B cell (primary cell): ENCODE data around the gene RWDD4. TPM values are rescaled to one million over a fixed set of nuclear protein-coding genes. Genes with fewer than 3 reads are reported as not detected.

Experiments
- ATAC-seq: fragments of 200-7000 bp; cut with Tn5 transposase; one replicate; pipeline ENCODE4 v1.10.0; 2021; ENCODE audit warnings: low read depth, mild to moderate bottlenecking, moderate number of reproducible peaks, moderate library complexity
- CTCF ChIA-PET: fragments of 350-600 bp; sonication (Branson Sonifier 250); formaldehyde crosslinking; loops from one replicate; lab custom pipeline; 2021; ENCODE audit warnings: antibody characterized with exemption, inconsistent platforms; lab: Charles Lee
- POLR2A ChIA-PET: fragments of 350-600 bp; sonication (Branson Sonifier 250); formaldehyde crosslinking; loops from one replicate; lab custom pipeline; 2021; ENCODE audit warnings: antibody characterized with exemption; lab: Charles Lee
- DNase-seq: peaks from one replicate; pipeline ENCODE4 v3.0.0; 2013
- H2AFZ ChIP-seq: 2 replicates; pipeline ENCODE4 v1.6.1; 2012; ENCODE audit warnings: mild to moderate bottlenecking, low read depth, low read length; ENCODE audit not compliant: insufficient read depth, poor library complexity, severe bottlenecking
- H3K27ac ChIP-seq, 2 donors: 1 replicate in 1 of 2; 2 replicates in 1 of 2; pipeline ENCODE4 v1.5.1; 2012 to 2013; ENCODE audit warnings: low read length in 2 of 2, mild to moderate bottlenecking in 2 of 2, moderate library complexity in 1 of 2
- H3K27me3 ChIP-seq, 4 experiments: fragments of 200-600 bp in 1 of 4; sonication (generic) in 1 of 4; replicated peaks in 1 of 4; 1 replicate in 2 of 4; 2 replicates in 2 of 4; pipeline versions ENCODE4 v1.6.1 to v1.7.0; 2013 to 2016; ENCODE audit warnings: low read length in 3 of 4, mild to moderate bottlenecking in 2 of 4, mixed read lengths in 1 of 4, moderate library complexity in 1 of 4; ENCODE audit not compliant: insufficient read depth in 4 of 4, control insufficient read depth in 3 of 4; ENCODE audit errors: control extremely low read depth in 1 of 4
- H3K36me3 ChIP-seq, 2 experiments: replicated peaks in 1 of 2; 1 replicate in 1 of 2; 2 replicates in 1 of 2; pipeline versions ENCODE4 v1.6.1 to v1.7.1; 2013; ENCODE audit warnings: low read length in 1 of 2; ENCODE audit not compliant: insufficient read depth in 2 of 2, control insufficient read depth in 1 of 2; ENCODE audit errors: control extremely low read depth in 1 of 2, extremely low read depth in 1 of 2
- H3K4me1 ChIP-seq, 2 donors: fragments of 200-600 bp in 1 of 2; sonication (generic) in 1 of 2; 1 replicate in 1 of 2; 2 replicates in 1 of 2; pipeline versions ENCODE4 v1.5.1 to v1.6.1; 2013 to 2017; ENCODE audit warnings: low read length in 2 of 2; ENCODE audit not compliant: control insufficient read depth in 2 of 2, insufficient read depth in 2 of 2
- H3K4me2 ChIP-seq: replicated peaks from 2 replicates; pipeline ENCODE3; 2012; ENCODE audit warnings: mild to moderate bottlenecking, low read depth, low read length; ENCODE audit not compliant: poor library complexity, severe bottlenecking
- H3K4me3 ChIP-seq, 5 experiments: fragments of 200-600 bp in 1 of 5; sonication (generic) in 1 of 5; 1 replicate in 3 of 5; 2 replicates in 2 of 5; pipeline versions ENCODE4 v1.5.1 to v1.7.0; 2011 to 2016; ENCODE audit warnings: low read length in 4 of 5, mild to moderate bottlenecking in 4 of 5, low read depth in 2 of 5, control low read depth in 1 of 5, moderate library complexity in 1 of 5; ENCODE audit not compliant: insufficient read depth in 1 of 5; ENCODE audit errors: control extremely low read depth in 1 of 5, extremely low read depth in 1 of 5
- H3K79me2 ChIP-seq: fragments of 200-600 bp; sonication (generic); one replicate; pipeline ENCODE4 v1.6.0; 2016; ENCODE audit warnings: low read length; ENCODE audit not compliant: control insufficient read depth, insufficient read depth
- H3K9ac ChIP-seq: fragments of 200-600 bp; sonication (generic); 2 replicates; pipeline ENCODE4 v1.6.1; 2017; ENCODE audit warnings: mild to moderate bottlenecking, low read length, moderate library complexity
- H3K9me3 ChIP-seq, 3 donors: one replicate each; pipeline versions ENCODE4 v1.6.1 to v1.7.1; 2013; ENCODE audit warnings: low read length in 2 of 3; ENCODE audit not compliant: control insufficient read depth in 2 of 3, insufficient read depth in 1 of 3; ENCODE audit errors: control extremely low read depth in 1 of 3
- H4K20me1 ChIP-seq: 2 replicates; pipeline ENCODE4 v1.6.0; 2012; ENCODE audit warnings: mild to moderate bottlenecking, low read length; ENCODE audit not compliant: insufficient read depth, control insufficient read depth, poor library complexity, severe bottlenecking
- H3K27ac Mint-ChIP-seq: one replicate; pipeline ENCODE4 v1.8.0; 2021; ENCODE audit warnings: mixed read lengths
- H3K27me3 Mint-ChIP-seq: one replicate; pipeline ENCODE4 v1.8.0; 2021; ENCODE audit warnings: mixed read lengths
- H3K4me1 Mint-ChIP-seq: one replicate; pipeline ENCODE4 v1.8.0; 2021; ENCODE audit warnings: mixed read lengths
- H3K4me3 Mint-ChIP-seq: one replicate; pipeline ENCODE4 v1.8.0; 2021; ENCODE audit warnings: mixed read lengths
- H3K9me3 Mint-ChIP-seq: one replicate; pipeline ENCODE4 v1.8.0; 2022; ENCODE audit warnings: mixed read lengths; ENCODE audit not compliant: insufficient read depth
- CTCF ChIP-seq: fragments of 200-600 bp; IDR thresholded peaks from one replicate; pipeline ENCODE4 v1.8.0; 2022; ENCODE audit warnings: antibody characterized with exemption, mild to moderate bottlenecking
- EZH2 ChIP-seq: IDR thresholded peaks from 2 replicates; pipeline ENCODE4 v1.6.1; 2012; ENCODE audit warnings: borderline replicate concordance, low read depth, mild to moderate bottlenecking, moderate library complexity, low read length; ENCODE audit not compliant: insufficient read depth, poor library complexity, severe bottlenecking
- WGBS: methylation state at CpG from one replicate; pipeline ENCODE4 v1.1.5; 2013; ENCODE audit warnings: missing lambda C conversion rate; ENCODE audit not compliant: insufficient coverage; 5-methylcytosine and 5-hydroxymethylcytosine counted together
- intact Hi-C: fragments of 100-400 bp; cut with micrococcal nuclease; formaldehyde crosslinking; loops from one replicate; pipeline ENCODE4 v1.10.0; 2022
- polyA plus RNA-seq: library from polyadenylated mRNA; depleted of rRNA; stranded (reverse); fragments of >200 nt; gene quantifications from 2 replicates; pipeline ENCODE4 v1.2.3, GENCODE V29; 2012
- total RNA-seq, 2 donors: library from RNA; stranded (reverse); fragments of 120-200 nt in 1 of 2; gene quantifications; 1 replicate in 1 of 2; 2 replicates in 1 of 2; pipeline versions ENCODE4 v1.2.3 to v1.2.4, GENCODE V29; 2013 to 2022

The RWDD4 gene
- total and polyA plus RNA-seq, 2 donors (not counting 1 experiment from before 2014, with no cell fraction given), result 3.0 to 16.3 TPM

- Histone ChIP-seq H3K79me2 (no peaks in the 10 kb centered on the region), H3K4me3 (no peak overlapping the region), H3K4me1 (no peaks in the 10 kb centered on the region), H3K27me3 (no peaks in the 10 kb centered on the region), H3K9ac (no peak overlapping the region), H4K20me1 (no peaks in the 10 kb centered on the region), H3K4me2 (no peak overlapping the region), H3K36me3 (no peaks in the 10 kb centered on the region), H3K27ac (no peak overlapping the region), H3K9me3 (no peaks in the 10 kb centered on the region), H2AFZ (no peak overlapping the region)
- no peak for DNase-seq
- Mint-ChIP-seq H3K27me3 (peaks cover 36% of the 10 kb centered on the region), H3K27ac (no peak overlapping the region), H3K4me3 (no peak overlapping the region), H3K9me3 (no peaks in the 10 kb centered on the region), H3K4me1 (no peaks in the 10 kb centered on the region)
- no peak for TF ChIP-seq EZH2
- TF ChIP-seq CTCF, result no peak
- intact Hi-C loops, result no loop called here
- 96% methylated on average over 5 of the region's 7 CpGs for WGBS
- CTCF ChIA-PET, result interaction anchor here (0.6 kb wide), 1 partner anchor 39 kb away, joined by 3 read pairs; no protein-coding TSS in a partner anchor
- no peak for ATAC-seq
- POLR2A ChIA-PET, result no interaction called here
Measured at GRCh38 chr4:183610613-183611012, 48.4 kb downstream of the RWDD4 start.

- no peaks in the 10 kb centered on the region for H3K4me1 Mint-ChIP-seq
- no peak overlapping the region for H3K4me2 ChIP-seq
- 100% methylated on average over 1 of the region's 2 CpGs for WGBS
- H3K9me3 ChIP-seq, result no peaks in the 10 kb centered on the region
- no peaks in the 10 kb centered on the region for H3K36me3 ChIP-seq
- ChIA-PET CTCF (interaction anchor here (0.6 kb wide), 1 partner anchor 40 kb away, joined by 3 read pairs; no protein-coding TSS in a partner anchor), POLR2A (no interaction called here)
- no peaks in the 10 kb centered on the region for H3K27me3 ChIP-seq
- no peak overlapping the region for H2AFZ ChIP-seq
- intact Hi-C loops, result no loop called here
- no peaks in the 10 kb centered on the region for H3K9me3 Mint-ChIP-seq
- peaks cover 32% of the 10 kb centered on the region for H3K27me3 Mint-ChIP-seq
- no peaks in the 10 kb centered on the region for H3K4me1 ChIP-seq
- ATAC-seq (no peak), DNase-seq (no peak)
- H3K4me3 ChIP-seq, result no peak overlapping the region
- no peak for TF ChIP-seq EZH2
- TF ChIP-seq CTCF, result no peak
- no peak overlapping the region for H3K4me3 Mint-ChIP-seq
- H3K27ac Mint-ChIP-seq, result no peak overlapping the region
- no peak overlapping the region for H3K27ac ChIP-seq
- H3K79me2 ChIP-seq, result no peaks in the 10 kb centered on the region
- H4K20me1 ChIP-seq, result no peaks in the 10 kb centered on the region
- no peak overlapping the region for H3K9ac ChIP-seq
Measured at GRCh38 chr4:183610033-183610432, 49.0 kb downstream of the RWDD4 start.
